K562 (cell line): ENCODE results near the gene ARFGAP1.

Experiments
- ERF ChIP-seq: fragments of 450-650 bp; formaldehyde crosslinking; IDR thresholded peaks from 2 replicates; pipeline ENCODE4 v1.4.0; 2020; ENCODE audit warnings: mild to moderate bottlenecking, mixed read lengths
- ZNF232 ChIP-seq: sonication (generic); formaldehyde crosslinking; IDR thresholded peaks from 2 replicates; pipeline ENCODE4 v1.8.0; 2022; ENCODE audit warnings: mild to moderate bottlenecking, missing genetic modification reagents
- TF ChIP-seq, protein P1 (sequence below): sonication (generic); formaldehyde crosslinking; IDR thresholded peaks from 2 replicates; pipeline ENCODE4 v1.4.0; 2020; ENCODE audit warnings: mild to moderate bottlenecking, missing genetic modification reagents
- TF ChIP-seq, protein P2 (sequence below), 3 experiments: fragments of 200-800 bp in 1 of 3; sonication (Bioruptor generic) in 1 of 3; sonication (generic) in 1 of 3; formaldehyde crosslinking in 1 of 3; IDR thresholded peaks; 2 replicates each; pipeline versions ENCODE4 v1.6.1 to v1.8.0; 2016 to 2022; ENCODE audit warnings: mild to moderate bottlenecking in 2 of 3, missing compliant biosample characterization in 2 of 3, missing genetic modification characterization in 2 of 3, missing genetic modification reagents in 1 of 3

- TF ChIP-seq ERF (CRISPR knock-in tag), result no peak
- TF ChIP-seq, protein P1, sequence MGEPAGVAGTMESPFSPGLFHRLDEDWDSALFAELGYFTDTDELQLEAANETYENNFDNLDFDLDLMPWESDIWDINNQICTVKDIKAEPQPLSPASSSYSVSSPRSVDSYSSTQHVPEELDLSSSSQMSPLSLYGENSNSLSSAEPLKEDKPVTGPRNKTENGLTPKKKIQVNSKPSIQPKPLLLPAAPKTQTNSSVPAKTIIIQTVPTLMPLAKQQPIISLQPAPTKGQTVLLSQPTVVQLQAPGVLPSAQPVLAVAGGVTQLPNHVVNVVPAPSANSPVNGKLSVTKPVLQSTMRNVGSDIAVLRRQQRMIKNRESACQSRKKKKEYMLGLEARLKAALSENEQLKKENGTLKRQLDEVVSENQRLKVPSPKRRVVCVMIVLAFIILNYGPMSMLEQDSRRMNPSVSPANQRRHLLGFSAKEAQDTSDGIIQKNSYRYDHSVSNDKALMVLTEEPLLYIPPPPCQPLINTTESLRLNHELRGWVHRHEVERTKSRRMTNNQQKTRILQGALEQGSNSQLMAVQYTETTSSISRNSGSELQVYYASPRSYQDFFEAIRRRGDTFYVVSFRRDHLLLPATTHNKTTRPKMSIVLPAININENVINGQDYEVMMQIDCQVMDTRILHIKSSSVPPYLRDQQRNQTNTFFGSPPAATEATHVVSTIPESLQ, result no peak
- TF ChIP-seq, protein P2, sequence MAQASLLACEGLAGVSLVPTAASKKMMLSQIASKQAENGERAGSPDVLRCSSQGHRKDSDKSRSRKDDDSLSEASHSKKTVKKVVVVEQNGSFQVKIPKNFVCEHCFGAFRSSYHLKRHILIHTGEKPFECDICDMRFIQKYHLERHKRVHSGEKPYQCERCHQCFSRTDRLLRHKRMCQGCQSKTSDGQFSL (CRISPR knock-in tag; IDR thresholded peaks at IDR 0.05), result no peak
- TF ChIP-seq, protein P2 (tag; IDR thresholded peaks at IDR 0.05), result no peak
- no peak for TF ChIP-seq ZNF232 (CRISPR knock-in tag)
Measured at GRCh38 chr20:63305393-63305792, 32.8 kb downstream of the ARFGAP1 start.
